HG03520 (cell line): ENCODE results near the gene CRAT.

Source experiments
- ATAC-seq: cut with Tn5 transposase; IDR thresholded peaks from one replicate; pipeline ENCODE4 v1.9.1; 2021; ENCODE audit warnings: mild to moderate bottlenecking, moderate library complexity; ENCODE audit not compliant: unreplicated experiment

Gene CRAT

GRCh38 chr9:129111528-129112151, 1.0 kb upstream of the CRAT start:
- ATAC-seq, result no peak

GRCh38 chr9:129109952-129110739, 447 bp downstream of the CRAT start:
- ATAC-seq, result no peak

- ATAC-seq, result no peak
Observed at GRCh38 chr9:129109537-129109903, 1.1 kb downstream of the CRAT start.

- no peak for ATAC-seq
Observed at GRCh38 chr9:129108805-129109536, 1.6 kb downstream of the CRAT start.

- ATAC-seq, result no peak
Observed at GRCh38 chr9:129108083-129108804, 2.3 kb downstream of the CRAT start.

- ATAC-seq, result no peak
Observed at GRCh38 chr9:129107651-129108050, 2.9 kb downstream of the CRAT start.

- ATAC-seq, result no peak
Observed at GRCh38 chr9:129105857-129106694, 4.5 kb downstream of the CRAT start.

- ATAC-seq, result no peak
Observed at GRCh38 chr9:129104051-129104450, 6.5 kb downstream of the CRAT start.

- ATAC-seq, result no peak
Observed at GRCh38 chr9:129103595-129103965, 7.0 kb downstream of the CRAT start.

- ATAC-seq, result no peak
Observed at GRCh38 chr9:129102791-129103594, 7.6 kb downstream of the CRAT start.

- ATAC-seq, result no peak
Observed at GRCh38 chr9:129102095-129102525, 8.5 kb downstream of the CRAT start.

- ATAC-seq, result no peak
Observed at GRCh38 chr9:129101279-129101678, 9.3 kb downstream of the CRAT start.

GRCh38 chr9:129100383-129101169, 10.0 kb downstream of the CRAT start:
- ATAC-seq, result no peak

- no peak for ATAC-seq
Observed at GRCh38 chr9:129098328-129098727, 12.3 kb downstream of the CRAT start.

- no peak for ATAC-seq
Observed at GRCh38 chr9:129097671-129098306, 12.8 kb downstream of the CRAT start.

- ATAC-seq, result no peak
Observed at GRCh38 chr9:129095908-129096307, 14.7 kb downstream of the CRAT start.

GRCh38 chr9:129095170-129095667, 15.4 kb downstream of the CRAT start:
- ATAC-seq, result no peak
